HG03439 (cell line): ENCODE measurements around the gene S1PR2.
"Not testable (repeated sequence)": the region's sequence is repeated elsewhere in the genome, so short reads cannot be mapped to it uniquely, and the experiment has no call there.

Source experiments
- ATAC-seq: cut with Tn5 transposase; IDR thresholded peaks from one replicate; pipeline ENCODE4 v1.9.1; 2021; ENCODE audit warnings: mild to moderate bottlenecking, moderate library complexity; ENCODE audit not compliant: unreplicated experiment

The S1PR2 gene

GRCh38 chr19:10255358-10255757, 24.2 kb upstream of the S1PR2 start:
- ATAC-seq, result no peak

DNA sequence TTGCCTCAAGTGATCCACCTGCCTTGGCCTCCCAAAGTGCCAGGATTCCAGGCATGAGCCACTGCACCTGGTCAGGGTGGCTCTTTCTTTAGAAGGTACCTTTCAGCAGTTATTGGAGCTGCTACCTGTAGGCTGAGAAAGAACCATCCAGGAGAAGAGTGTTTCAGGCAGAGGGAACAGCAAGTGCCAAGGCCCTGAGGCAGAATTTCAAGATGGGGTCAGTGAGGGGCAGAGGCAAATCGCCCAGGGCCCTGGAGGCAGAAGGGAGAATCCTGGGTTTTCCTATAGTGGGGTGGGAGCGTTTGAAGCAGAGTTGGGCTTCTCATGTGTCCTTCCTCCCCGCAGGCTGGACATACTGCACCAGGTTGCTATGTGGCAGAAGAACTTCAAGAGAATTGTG, 23.1 kb upstream of the S1PR2 start:
- ATAC-seq, result no peak

DNA sequence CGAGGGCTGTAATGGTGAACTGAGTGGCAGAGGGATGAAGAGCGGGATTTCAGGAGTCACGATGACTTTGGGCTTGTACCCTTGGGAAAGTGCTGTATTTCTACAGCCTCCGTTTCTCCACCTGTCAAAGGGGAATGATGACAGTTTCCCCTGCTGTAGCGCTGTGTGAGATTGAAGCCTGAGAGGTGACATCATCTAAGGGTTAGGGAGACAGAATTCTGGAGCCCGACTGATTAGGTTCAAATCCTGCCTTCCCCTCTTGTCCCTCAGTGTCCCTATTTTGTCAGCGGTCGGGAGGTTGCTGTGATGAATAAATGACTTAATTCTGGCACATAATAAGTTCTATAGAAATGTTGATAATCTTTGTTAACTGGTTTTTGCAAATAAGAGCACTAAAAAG, 21.6 kb upstream of the S1PR2 start:
- no peak for ATAC-seq

DNA sequence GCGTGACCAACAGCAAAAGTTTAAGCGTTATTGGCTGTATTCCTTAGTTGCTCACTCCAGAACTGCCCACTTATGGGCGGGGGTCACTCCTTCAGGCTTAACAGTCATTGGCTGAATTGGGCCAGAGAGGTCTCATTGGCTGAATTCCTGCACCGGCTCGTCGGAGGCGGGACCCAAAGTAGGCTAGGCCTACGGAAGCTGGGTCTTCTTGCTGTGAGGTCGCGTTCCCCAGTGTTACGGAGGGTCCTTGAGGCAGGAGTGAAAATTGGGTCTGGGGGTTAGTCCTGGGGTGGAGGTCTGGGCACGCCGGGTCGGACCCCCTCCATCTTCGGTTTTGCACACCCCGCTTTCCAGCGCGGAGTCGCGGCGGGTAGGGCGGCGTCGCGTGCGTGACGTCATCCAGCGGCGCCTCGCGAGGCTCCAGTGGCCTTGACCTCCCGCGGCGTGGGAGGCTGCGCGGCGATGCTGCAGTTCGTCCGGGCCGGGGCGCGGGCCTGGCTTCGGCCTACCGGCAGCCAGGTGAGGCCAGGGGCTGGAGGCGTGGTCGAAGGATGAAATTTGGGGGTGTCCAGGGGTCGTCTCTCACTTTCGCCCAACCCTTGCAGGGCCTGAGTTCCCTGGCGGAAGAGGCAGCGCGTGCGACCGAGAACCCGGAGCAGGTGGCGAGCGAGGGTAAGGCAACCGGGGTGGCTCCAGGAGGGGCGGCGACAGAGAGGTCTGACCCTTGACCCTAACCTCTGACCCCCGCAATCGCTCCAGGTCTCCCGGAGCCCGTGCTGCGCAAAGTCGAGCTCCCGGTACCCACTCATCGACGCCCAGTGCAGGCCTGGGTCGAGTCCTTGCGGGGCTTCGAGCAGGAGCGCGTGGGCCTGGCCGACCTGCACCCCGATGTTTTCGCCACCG, 20.9 kb upstream of the S1PR2 start, which contains the start of gene MRPL4:
Gene MRPL4, plus strand, starts transcription at position 423 of the 903 bp plus-strand sequence. Its CDS starts 40 bp downstream, at position 463.
- ATAC-seq, result peak; percentile 85

DNA sequence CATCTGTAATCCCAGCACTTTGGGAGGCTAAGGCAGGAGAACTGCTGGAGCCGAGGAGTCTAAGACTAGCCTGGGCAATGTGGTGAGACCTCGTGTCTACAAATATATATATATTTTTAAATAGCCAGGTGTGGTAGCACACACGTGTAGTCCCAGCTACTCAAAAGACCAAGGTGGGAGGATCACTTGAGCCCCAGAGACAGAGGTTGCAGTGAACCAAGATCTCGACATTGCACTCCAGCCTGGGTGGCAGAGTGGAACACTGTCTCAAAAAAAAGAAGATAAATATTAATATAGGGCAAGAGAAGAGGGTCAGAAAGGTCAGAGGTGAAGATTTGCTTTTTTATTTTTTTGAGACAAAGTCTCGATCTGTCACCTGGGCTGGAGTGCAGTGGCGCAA, 15.4 kb upstream of the S1PR2 start:
- ATAC-seq, result no peak

DNA sequence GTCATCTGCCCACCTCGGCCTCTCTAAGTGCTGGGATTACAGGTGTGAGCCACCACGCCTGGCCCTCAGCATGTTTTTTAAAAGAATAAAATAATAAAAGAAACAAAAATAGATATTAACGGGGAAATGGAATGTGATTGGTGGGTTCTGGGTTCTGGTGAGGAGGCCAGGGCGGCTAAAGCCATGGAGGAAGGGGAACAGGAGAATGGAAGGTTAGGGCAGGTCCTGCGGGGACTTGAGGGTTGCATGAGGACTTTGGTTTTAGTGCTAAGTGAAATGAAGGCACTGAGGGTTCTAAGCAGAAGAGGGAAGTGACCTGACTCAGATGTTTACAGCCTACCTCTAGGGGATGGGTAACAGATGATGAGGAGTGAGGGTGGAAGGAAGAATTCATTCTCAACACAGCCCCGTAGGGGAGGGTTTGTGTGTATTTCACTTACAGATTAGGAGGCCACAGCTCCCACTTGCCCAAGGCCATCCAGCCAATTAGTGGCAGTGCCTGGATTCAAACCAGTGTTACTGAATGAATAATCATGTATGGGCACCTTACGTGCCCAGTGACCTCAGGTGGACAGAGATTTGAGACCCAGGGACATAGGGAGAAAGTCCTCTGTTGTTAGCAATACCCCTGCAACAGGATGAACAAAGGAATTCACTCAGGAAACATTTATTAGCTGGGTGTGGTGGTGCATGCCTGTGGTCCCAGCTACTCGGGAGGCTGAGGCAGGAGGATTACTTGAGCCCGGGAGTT, 14.2 kb upstream of the S1PR2 start:
- ATAC-seq, result no peak

- no peak for ATAC-seq
Observed at GRCh38 chr19:10243606-10244005, 12.5 kb upstream of the S1PR2 start.

- ATAC-seq, result not testable (repeated sequence)
Observed at GRCh38 chr19:10241826-10242449, 10.8 kb upstream of the S1PR2 start.

GRCh38 chr19:10238172-10238783, 7.1 kb upstream of the S1PR2 start:
- ATAC-seq, result no peak

DNA sequence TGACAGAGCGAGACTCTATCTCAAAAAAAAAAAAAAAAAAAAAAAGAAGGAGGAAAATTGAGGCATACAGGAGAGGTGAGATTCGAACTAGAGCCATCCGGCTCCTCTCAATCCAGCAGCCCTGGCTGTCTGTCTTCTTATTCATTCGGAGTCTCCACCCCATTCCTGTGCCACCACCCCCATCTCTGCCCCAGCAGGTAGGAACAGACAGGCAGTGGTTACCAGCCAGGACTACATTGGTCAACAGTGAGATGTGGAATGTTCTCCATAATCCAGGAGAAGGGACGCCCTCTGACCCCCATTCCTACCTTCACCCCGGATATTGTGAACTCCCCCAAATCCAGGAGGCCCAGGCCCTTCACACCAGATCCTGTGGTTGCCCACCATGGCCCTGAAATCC, 6.6 kb upstream of the S1PR2 start:
- no peak for ATAC-seq

GRCh38 chr19:10235409-10235808, 4.3 kb upstream of the S1PR2 start:
- ATAC-seq, result not testable (repeated sequence)

- ATAC-seq, result no peak
Observed at GRCh38 chr19:10235003-10235402, 3.9 kb upstream of the S1PR2 start.

DNA sequence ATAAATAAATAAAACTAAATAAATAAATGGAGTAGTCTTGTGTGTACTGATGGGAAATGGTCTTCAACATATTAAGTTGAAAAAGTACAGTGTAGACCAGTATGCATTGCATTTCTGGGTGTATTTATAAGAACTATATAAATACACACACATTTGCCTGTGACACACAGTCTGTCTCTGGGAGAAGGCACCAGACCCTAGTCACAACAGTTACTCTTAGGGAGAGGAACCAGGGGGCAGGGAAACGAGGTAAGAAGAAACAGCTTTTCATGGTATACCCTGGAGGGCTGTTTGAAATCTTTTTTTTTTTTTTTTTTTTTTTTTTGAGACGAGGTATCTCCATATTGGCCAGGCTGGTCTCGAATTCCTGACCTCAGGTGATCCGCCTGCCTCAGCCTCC, 2.8 kb upstream of the S1PR2 start:
- ATAC-seq, result no peak

GRCh38 chr19:10231612-10232228, 589 bp upstream of the S1PR2 start:
- no peak for ATAC-seq

GRCh38 chr19:10230173-10230860, 814 bp downstream of the S1PR2 start:
- ATAC-seq, result peak; percentile 17

- ATAC-seq, result no peak
Observed at GRCh38 chr19:10228920-10229319, 2.2 kb downstream of the S1PR2 start.

- no peak for ATAC-seq
Observed at GRCh38 chr19:10228393-10228792, 2.7 kb downstream of the S1PR2 start.

DNA sequence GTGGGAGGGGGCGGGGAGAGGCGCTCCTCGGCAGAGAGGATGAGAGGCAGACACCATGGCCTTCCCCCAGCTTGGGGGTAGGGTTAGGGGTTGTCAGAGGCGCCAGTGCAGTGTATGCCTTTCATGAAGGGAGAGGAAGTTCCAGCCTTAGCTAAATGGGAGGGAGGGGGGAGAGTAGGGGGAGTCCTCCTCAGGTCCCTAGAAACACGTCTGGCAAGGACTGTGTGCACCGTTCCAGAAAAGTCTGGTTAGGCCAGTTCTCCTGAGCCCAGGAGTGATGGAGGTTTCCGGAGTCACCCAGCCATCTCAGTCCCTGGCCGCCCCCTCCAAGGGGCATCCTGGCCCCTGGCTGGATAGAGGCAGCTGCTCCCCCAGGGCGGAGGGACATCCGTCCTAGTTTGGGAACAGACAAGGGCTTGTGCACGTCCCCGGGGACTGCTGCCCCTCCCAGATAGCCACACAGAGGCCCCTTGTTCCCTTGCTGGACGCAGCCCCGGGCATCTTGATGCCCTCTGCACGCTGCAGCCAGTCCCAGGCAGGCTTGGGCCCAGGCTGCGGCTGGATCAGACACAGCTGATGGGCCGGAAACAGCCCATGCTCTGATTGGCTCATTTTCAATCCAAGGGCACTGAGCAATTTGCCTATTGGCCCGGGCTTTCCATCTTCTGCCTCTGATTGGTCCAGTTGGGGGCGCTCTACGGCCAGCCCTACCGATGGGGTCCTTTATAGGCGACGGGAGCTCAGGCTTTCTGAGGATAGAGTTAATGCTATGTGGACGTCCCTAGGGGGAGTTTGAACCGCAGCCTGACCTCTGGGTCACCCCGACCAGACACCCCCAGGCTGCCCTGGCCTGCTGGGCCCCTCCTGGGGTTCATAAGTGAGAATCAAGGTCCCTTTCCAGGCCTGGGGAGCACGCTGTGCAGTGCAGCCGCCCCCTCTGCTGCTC, 3.8 kb downstream of the S1PR2 start:
- ATAC-seq, result no peak
